ENCODE measurements around the gene RALB.
"Not testable (repeated sequence)": the region's sequence is repeated elsewhere in the genome, so short reads cannot be mapped to it uniquely, and the experiment has no call there.

The RALB gene

GRCh38 chr2:120247851-120248250, 4.8 kb upstream of the RALB start:
- Histone ChIP-seq H3K4me3 (ENCODE audit: low read length) (no peak overlapping the region), H3K9ac (ENCODE audit: low read length) (no peak overlapping the region), H3K4me1 (ENCODE audit: control insufficient read depth, insufficient read depth, low read length) (peaks cover 30% of the 10 kb centered on the region), H3K36me3 (ENCODE audit: control insufficient read depth, insufficient read depth, low read length) (no peaks in the 10 kb centered on the region), H3K27me3 (ENCODE audit: control insufficient read depth, insufficient read depth, low read length) (no peaks in the 10 kb centered on the region), H3K9me3 (ENCODE audit: control insufficient read depth, low read length) (no peaks in the 10 kb centered on the region)

GRCh38 chr2:120250640-120251039, 2.0 kb upstream of the RALB start:
- Histone ChIP-seq H3K27me3 (ENCODE audit: control insufficient read depth, insufficient read depth, low read length) (no peaks in the 10 kb centered on the region), H3K9me3 (ENCODE audit: control insufficient read depth, low read length) (no peaks in the 10 kb centered on the region), H3K4me1 (ENCODE audit: control insufficient read depth, insufficient read depth, low read length) (peaks cover 14% of the 10 kb centered on the region), H3K36me3 (ENCODE audit: control insufficient read depth, insufficient read depth, low read length) (no peaks in the 10 kb centered on the region), H3K4me3 (ENCODE audit: low read length) (no peak overlapping the region), H3K9ac (ENCODE audit: low read length) (no peak overlapping the region)

- no peaks in the 10 kb centered on the region for H3K9me3 ChIP-seq (ENCODE audit: control insufficient read depth, low read length)
- no peak overlapping the region for H3K4me3 ChIP-seq (ENCODE audit: low read length)
- no peak overlapping the region for H3K9ac ChIP-seq (ENCODE audit: low read length)
- H3K4me1 ChIP-seq (ENCODE audit: control insufficient read depth, insufficient read depth, low read length), result peaks cover 10% of the 10 kb centered on the region
- no peaks in the 10 kb centered on the region for H3K27me3 ChIP-seq (ENCODE audit: control insufficient read depth, insufficient read depth, low read length)
- H3K36me3 ChIP-seq (ENCODE audit: control insufficient read depth, insufficient read depth, low read length), result no peaks in the 10 kb centered on the region
Measured at GRCh38 chr2:120251078-120251477, 1.6 kb upstream of the RALB start.

GRCh38 chr2:120251880-120252224, 800 bp upstream of the RALB start:
- Histone ChIP-seq H3K4me1 (ENCODE audit: control insufficient read depth, insufficient read depth, low read length) (peaks cover 6% of the 10 kb centered on the region), H3K36me3 (ENCODE audit: control insufficient read depth, insufficient read depth, low read length) (no peaks in the 10 kb centered on the region), H3K4me3 (ENCODE audit: low read length) (peak overlapping the region; percentile 40), H3K9ac (ENCODE audit: low read length) (peak overlapping the region; percentile 72), H3K9me3 (ENCODE audit: control insufficient read depth, low read length) (no peaks in the 10 kb centered on the region), H3K27me3 (ENCODE audit: control insufficient read depth, insufficient read depth, low read length) (no peaks in the 10 kb centered on the region)

- H3K9me3 ChIP-seq (ENCODE audit: control insufficient read depth, low read length), result no peaks in the 10 kb centered on the region
- H3K4me3 ChIP-seq (ENCODE audit: low read length), result peak overlapping the region; percentile 40
- peaks cover 6% of the 10 kb centered on the region for H3K4me1 ChIP-seq (ENCODE audit: control insufficient read depth, insufficient read depth, low read length)
- H3K36me3 ChIP-seq (ENCODE audit: control insufficient read depth, insufficient read depth, low read length), result no peaks in the 10 kb centered on the region
- H3K9ac ChIP-seq (ENCODE audit: low read length), result peak overlapping the region; percentile 72
- H3K27me3 ChIP-seq (ENCODE audit: control insufficient read depth, insufficient read depth, low read length), result no peaks in the 10 kb centered on the region
Measured at GRCh38 chr2:120253021-120253882, 600 bp downstream of the RALB start.

- Histone ChIP-seq H3K27me3 (ENCODE audit: control insufficient read depth, insufficient read depth, low read length) (no peaks in the 10 kb centered on the region), H3K36me3 (ENCODE audit: control insufficient read depth, insufficient read depth, low read length) (no peaks in the 10 kb centered on the region), H3K4me1 (ENCODE audit: control insufficient read depth, insufficient read depth, low read length) (peaks cover 6% of the 10 kb centered on the region), H3K4me3 (ENCODE audit: low read length) (no peak overlapping the region), H3K9ac (ENCODE audit: low read length) (no peak overlapping the region), H3K9me3 (ENCODE audit: control insufficient read depth, low read length) (no peaks in the 10 kb centered on the region)
Measured at GRCh38 chr2:120254178-120254577, 1.5 kb downstream of the RALB start.

GRCh38 chr2:120255071-120255470, 2.4 kb downstream of the RALB start:
- peaks cover 6% of the 10 kb centered on the region for H3K4me1 ChIP-seq (ENCODE audit: control insufficient read depth, insufficient read depth, low read length)
- H3K4me3 ChIP-seq (ENCODE audit: low read length), result no peak overlapping the region

GRCh38 chr2:120255986-120256650, 3.5 kb downstream of the RALB start:
- Histone ChIP-seq H3K36me3 (ENCODE audit: control insufficient read depth, insufficient read depth, low read length) (no peaks in the 10 kb centered on the region), H3K9ac (ENCODE audit: low read length) (no peak overlapping the region), H3K4me3 (ENCODE audit: low read length) (no peak overlapping the region), H3K4me1 (ENCODE audit: control insufficient read depth, insufficient read depth, low read length) (peaks cover 6% of the 10 kb centered on the region), H3K27me3 (ENCODE audit: control insufficient read depth, insufficient read depth, low read length) (no peaks in the 10 kb centered on the region), H3K9me3 (ENCODE audit: control insufficient read depth, low read length) (peaks cover 5% of the 10 kb centered on the region)

More at GRCh38 chr2:120255071-120255470, 2.4 kb downstream of the RALB start:
- Histone ChIP-seq H3K9ac (ENCODE audit: low read length) (no peak overlapping the region), H3K9me3 (ENCODE audit: control insufficient read depth, low read length) (no peaks in the 10 kb centered on the region), H3K36me3 (ENCODE audit: control insufficient read depth, insufficient read depth, low read length) (no peaks in the 10 kb centered on the region), H3K27me3 (ENCODE audit: control insufficient read depth, insufficient read depth, low read length) (no peaks in the 10 kb centered on the region)

GRCh38 chr2:120256651-120257000, 4.0 kb downstream of the RALB start:
- H3K4me3 ChIP-seq (ENCODE audit: low read length), result no peak overlapping the region
- peaks cover 6% of the 10 kb centered on the region for H3K4me1 ChIP-seq (ENCODE audit: control insufficient read depth, insufficient read depth, low read length)
- H3K9me3 ChIP-seq (ENCODE audit: control insufficient read depth, low read length), result peaks cover 5% of the 10 kb centered on the region

GRCh38 chr2:120257522-120257921, 4.9 kb downstream of the RALB start:
- Histone ChIP-seq H3K27me3 (ENCODE audit: control insufficient read depth, insufficient read depth, low read length) (no peaks in the 10 kb centered on the region), H3K4me3 (ENCODE audit: low read length) (no peak overlapping the region), H3K4me1 (ENCODE audit: control insufficient read depth, insufficient read depth, low read length) (peaks cover 3% of the 10 kb centered on the region)

More at GRCh38 chr2:120256651-120257000, 4.0 kb downstream of the RALB start:
- no peaks in the 10 kb centered on the region for H3K27me3 ChIP-seq (ENCODE audit: control insufficient read depth, insufficient read depth, low read length)
- no peaks in the 10 kb centered on the region for H3K36me3 ChIP-seq (ENCODE audit: control insufficient read depth, insufficient read depth, low read length)
- no peak overlapping the region for H3K9ac ChIP-seq (ENCODE audit: low read length)

GRCh38 chr2:120258196-120258595, 5.5 kb downstream of the RALB start:
- peaks cover 5% of the 10 kb centered on the region for H3K4me1 ChIP-seq (ENCODE audit: control insufficient read depth, insufficient read depth, low read length)
- H3K4me3 ChIP-seq (ENCODE audit: low read length), result no peak overlapping the region
- peaks cover 5% of the 10 kb centered on the region for H3K9me3 ChIP-seq (ENCODE audit: control insufficient read depth, low read length)
- no peak overlapping the region for H3K9ac ChIP-seq (ENCODE audit: low read length)
- H3K36me3 ChIP-seq (ENCODE audit: control insufficient read depth, insufficient read depth, low read length), result no peaks in the 10 kb centered on the region
- H3K27me3 ChIP-seq (ENCODE audit: control insufficient read depth, insufficient read depth, low read length), result no peaks in the 10 kb centered on the region

More at GRCh38 chr2:120257522-120257921, 4.9 kb downstream of the RALB start:
- Histone ChIP-seq H3K9ac (ENCODE audit: low read length) (no peak overlapping the region), H3K9me3 (ENCODE audit: control insufficient read depth, low read length) (peaks cover 5% of the 10 kb centered on the region), H3K36me3 (ENCODE audit: control insufficient read depth, insufficient read depth, low read length) (no peaks in the 10 kb centered on the region)

- H3K36me3 ChIP-seq (ENCODE audit: control insufficient read depth, insufficient read depth, low read length); H3K4me3 ChIP-seq (ENCODE audit: low read length); H3K9me3 ChIP-seq (ENCODE audit: control insufficient read depth, low read length); H3K4me1 ChIP-seq (ENCODE audit: control insufficient read depth, insufficient read depth, low read length); H3K9ac ChIP-seq (ENCODE audit: low read length); H3K27me3 ChIP-seq (ENCODE audit: control insufficient read depth, insufficient read depth, low read length): not testable (repeated sequence)
Measured at GRCh38 chr2:120259939-120260338, 7.3 kb downstream of the RALB start.
